ENCODE data around the gene KIAA1755.

KIAA1755 gene

DNA sequence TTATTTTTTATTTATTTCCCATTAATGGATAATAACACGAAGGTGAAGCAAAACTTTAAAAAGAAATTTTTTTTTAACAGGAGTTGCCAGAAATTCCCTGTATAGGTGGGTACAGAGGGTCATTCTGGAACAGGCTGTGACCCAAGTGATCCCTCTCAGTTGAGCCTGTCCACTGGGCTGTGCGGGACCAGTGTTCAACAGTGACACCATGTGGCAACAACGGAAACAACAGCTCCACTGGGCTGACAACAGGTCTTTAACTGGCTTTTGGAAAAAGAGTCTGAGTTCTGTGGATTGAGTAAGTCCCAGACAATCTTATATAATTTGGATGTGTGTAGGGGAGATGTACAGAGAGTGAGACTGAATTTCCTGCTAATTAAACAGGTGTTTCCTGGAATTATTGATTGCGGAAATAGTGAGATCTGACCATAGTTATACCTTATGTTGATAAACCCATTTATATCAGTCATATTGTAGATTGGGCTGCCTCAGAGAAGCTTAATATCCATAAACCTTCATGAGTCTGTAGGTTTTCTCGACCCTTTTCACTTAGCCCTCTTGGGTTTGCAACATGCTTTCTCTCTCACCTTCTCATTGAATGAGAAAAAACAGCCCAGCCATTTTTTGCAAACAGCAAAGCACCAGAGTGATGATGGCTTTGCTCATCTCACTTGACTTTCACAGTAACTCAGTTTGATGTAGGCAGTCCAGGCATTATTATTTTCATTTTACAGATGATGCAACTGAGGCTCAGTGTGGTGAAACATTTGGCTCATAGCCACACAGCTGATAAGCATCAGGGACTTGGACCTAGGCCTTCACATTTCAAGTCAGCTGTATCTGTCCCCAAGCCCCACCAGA, 17.5 kb downstream of the KIAA1755 start:
- Histone ChIP-seq H3K27me3 (ENCODE audit: control insufficient read depth in 2 of 2, insufficient read depth in 2 of 2, low read length in 2 of 2) (no peaks in the 10 kb centered on the region), H3K36me3 (ENCODE audit: control insufficient read depth in 2 of 2, insufficient read depth in 2 of 2, low read length in 2 of 2) (no peaks in the 10 kb centered on the region), H3K9ac (ENCODE audit: low read depth in 1 of 2, low read length in 2 of 2) (no peak overlapping the region), H3K4me1 (ENCODE audit: control insufficient read depth in 2 of 2, insufficient read depth in 2 of 2, low read length in 2 of 2) (no peaks in the 10 kb centered on the region), H3K27ac (ENCODE audit: low read depth in 2 of 2, low read length in 2 of 2) (no peak overlapping the region), H3K9me3 (ENCODE audit: control insufficient read depth in 2 of 2, low read length in 2 of 2) (peaks cover 11 to 14% of the 10 kb centered on the region in 2 donors), H3K4me3 (ENCODE audit: low read length in 2 of 2) (no peak overlapping the region)

DNA sequence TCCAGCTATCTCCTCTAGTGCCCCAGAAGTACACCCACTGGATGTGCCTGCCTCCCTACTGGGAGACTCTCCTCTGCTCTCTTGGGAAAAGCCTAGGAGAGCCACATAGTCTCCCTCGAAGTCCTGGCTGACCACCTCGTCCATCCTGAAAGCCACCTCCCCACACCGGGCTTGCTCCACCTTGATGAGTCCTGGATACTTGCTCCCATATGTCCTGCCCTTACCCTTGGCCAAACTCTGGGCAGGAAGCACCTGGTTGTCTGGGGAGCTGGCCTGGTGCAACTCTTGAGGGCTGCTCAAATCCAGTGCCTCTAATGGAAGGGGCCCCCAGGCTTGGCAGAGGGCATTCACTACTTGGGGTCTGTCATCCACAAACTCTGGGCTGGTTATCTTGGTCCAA, 19.3 kb downstream of the KIAA1755 start:
- no peak overlapping the region for H3K9ac ChIP-seq (ENCODE audit: low read depth in 1 of 2, low read length in 2 of 2)
- H3K36me3 ChIP-seq (ENCODE audit: control insufficient read depth in 2 of 2, insufficient read depth in 2 of 2, low read length in 2 of 2), result no peaks in the 10 kb centered on the region
- peaks cover 11 to 14% of the 10 kb centered on the region in 2 donors for H3K9me3 ChIP-seq (ENCODE audit: control insufficient read depth in 2 of 2, low read length in 2 of 2)
- no peak overlapping the region for H3K27ac ChIP-seq (ENCODE audit: low read depth in 2 of 2, low read length in 2 of 2)
- no peak overlapping the region for H3K4me3 ChIP-seq (ENCODE audit: low read length in 2 of 2)
- H3K4me1 ChIP-seq (ENCODE audit: control insufficient read depth in 2 of 2, insufficient read depth in 2 of 2, low read length in 2 of 2), result no peaks in the 10 kb centered on the region
- H3K27me3 ChIP-seq (ENCODE audit: control insufficient read depth in 2 of 2, insufficient read depth in 2 of 2, low read length in 2 of 2), result no peaks in the 10 kb centered on the region

DNA sequence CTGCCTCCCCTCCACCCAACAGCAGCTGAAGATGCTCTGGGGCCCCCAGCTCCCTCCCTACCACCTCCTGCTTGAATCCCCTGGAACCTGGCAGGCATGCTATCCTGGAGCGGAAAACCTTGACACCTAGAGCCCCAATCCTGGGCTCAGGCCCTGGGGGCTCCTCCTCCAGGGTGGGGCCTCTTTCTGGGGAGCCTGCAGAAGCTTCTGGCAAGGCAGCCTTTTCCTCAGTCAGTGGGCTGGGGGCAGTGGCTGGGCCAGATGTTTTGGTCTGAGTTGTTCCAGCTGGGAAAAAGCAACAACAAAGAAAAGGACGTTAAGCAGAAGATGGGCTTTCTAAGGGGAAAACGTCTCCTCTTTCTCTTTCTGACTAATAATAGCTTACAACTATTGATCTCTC, 21.1 kb downstream of the KIAA1755 start:
- Histone ChIP-seq H3K4me1 (ENCODE audit: control insufficient read depth in 2 of 2, insufficient read depth in 2 of 2, low read length in 2 of 2) (no peaks in the 10 kb centered on the region), H3K9ac (ENCODE audit: low read depth in 1 of 2, low read length in 2 of 2) (no peak overlapping the region), H3K4me3 (ENCODE audit: low read length in 2 of 2) (no peak overlapping the region), H3K27ac (ENCODE audit: low read depth in 2 of 2, low read length in 2 of 2) (no peak overlapping the region), H3K36me3 (ENCODE audit: control insufficient read depth in 2 of 2, insufficient read depth in 2 of 2, low read length in 2 of 2) (no peaks in the 10 kb centered on the region), H3K9me3 (ENCODE audit: control insufficient read depth in 2 of 2, low read length in 2 of 2) (peaks cover 11 to 14% of the 10 kb centered on the region in 2 donors), H3K27me3 (ENCODE audit: control insufficient read depth in 2 of 2, insufficient read depth in 2 of 2, low read length in 2 of 2) (no peaks in the 10 kb centered on the region)

DNA sequence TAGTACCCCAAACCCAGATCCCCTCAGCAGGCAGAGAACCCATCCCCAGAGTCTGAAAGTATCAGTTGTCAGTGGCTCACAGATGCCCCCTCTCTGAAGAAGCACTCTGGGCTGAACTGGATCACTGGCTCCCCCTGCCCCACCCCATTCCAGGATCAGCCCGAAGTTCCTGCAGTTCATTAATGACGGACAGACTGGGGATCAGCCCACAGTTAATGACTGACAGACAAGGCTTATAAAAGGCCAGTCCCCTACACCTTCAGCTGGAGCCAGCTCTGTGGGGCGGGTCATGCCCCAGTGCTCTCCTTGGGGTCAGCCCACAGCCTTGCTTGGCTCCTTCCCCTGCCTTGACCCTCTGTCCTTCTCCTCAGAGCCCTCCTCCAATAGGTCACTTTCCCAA, 21.7 kb downstream of the KIAA1755 start:
- no peak overlapping the region for H3K4me3 ChIP-seq (ENCODE audit: low read length in 2 of 2)
- no peaks in the 10 kb centered on the region for H3K27me3 ChIP-seq (ENCODE audit: control insufficient read depth in 2 of 2, insufficient read depth in 2 of 2, low read length in 2 of 2)
- H3K27ac ChIP-seq (ENCODE audit: low read depth in 2 of 2, low read length in 2 of 2), result no peak overlapping the region
- H3K9me3 ChIP-seq (ENCODE audit: control insufficient read depth in 2 of 2, low read length in 2 of 2), result peaks cover 11 to 14% of the 10 kb centered on the region in 2 donors
- H3K4me1 ChIP-seq (ENCODE audit: control insufficient read depth in 2 of 2, insufficient read depth in 2 of 2, low read length in 2 of 2), result no peaks in the 10 kb centered on the region
- H3K36me3 ChIP-seq (ENCODE audit: control insufficient read depth in 2 of 2, insufficient read depth in 2 of 2, low read length in 2 of 2), result no peaks in the 10 kb centered on the region
- no peak overlapping the region for H3K9ac ChIP-seq (ENCODE audit: low read depth in 1 of 2, low read length in 2 of 2)

DNA sequence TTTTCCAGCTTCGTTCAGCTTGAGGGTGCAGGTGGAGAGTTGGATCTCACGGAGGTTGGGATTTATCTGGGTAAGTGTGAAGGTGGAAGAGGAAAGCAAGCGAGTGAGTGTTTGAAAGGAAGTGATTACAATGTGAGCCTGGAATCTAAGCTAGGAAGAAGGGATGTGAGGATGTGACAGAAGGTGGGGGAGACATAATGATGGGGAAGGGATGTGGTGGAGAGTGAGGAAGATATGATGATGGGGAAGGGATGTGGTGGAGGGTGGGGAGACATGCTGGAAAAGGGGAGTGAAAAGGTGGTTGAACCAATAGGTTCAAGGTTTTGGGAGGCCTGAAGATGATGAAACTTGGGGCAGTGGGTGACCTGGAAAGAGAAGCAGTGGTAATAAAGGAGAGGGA, 23.2 kb downstream of the KIAA1755 start:
- Histone ChIP-seq H3K4me3 (ENCODE audit: low read length in 2 of 2) (no peak overlapping the region), H3K4me1 (ENCODE audit: control insufficient read depth in 2 of 2, insufficient read depth in 2 of 2, low read length in 2 of 2) (no peaks in the 10 kb centered on the region)

DNA sequence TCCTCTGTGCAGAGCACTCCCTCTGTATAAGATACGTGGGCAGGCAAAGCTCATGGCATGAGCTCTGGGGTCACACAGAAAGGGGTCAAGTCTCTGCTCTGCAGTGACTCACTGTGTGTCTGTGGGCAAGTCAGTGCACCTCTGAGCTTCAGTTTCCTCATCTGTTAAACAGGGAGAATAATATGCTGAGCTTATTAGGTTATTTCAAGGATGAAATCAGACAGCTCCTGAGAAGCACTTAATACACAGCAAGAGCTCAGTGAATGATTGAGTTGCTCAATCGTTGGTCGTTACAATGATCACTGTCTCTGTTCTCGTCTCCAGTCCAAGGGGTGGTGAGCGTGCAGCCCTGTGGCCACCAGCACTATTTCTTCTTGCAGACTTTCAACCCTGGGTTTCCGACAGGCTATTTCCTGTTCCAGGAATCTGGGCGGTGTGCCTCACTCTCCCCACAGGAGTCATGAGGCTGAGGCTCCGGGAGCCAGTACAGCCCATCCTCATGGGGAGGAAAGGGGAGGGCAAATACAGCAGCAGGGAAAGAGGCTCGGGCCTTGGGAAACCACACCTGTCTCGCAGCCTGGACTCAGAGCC, 28.9 kb downstream of the KIAA1755 start:
- Histone ChIP-seq H3K27me3 (ENCODE audit: control insufficient read depth in 2 of 2, insufficient read depth in 2 of 2, low read length in 2 of 2) (no peaks in the 10 kb centered on the region), H3K36me3 (ENCODE audit: control insufficient read depth in 2 of 2, insufficient read depth in 2 of 2, low read length in 2 of 2) (no peaks in the 10 kb centered on the region), H3K27ac (ENCODE audit: low read depth in 2 of 2, low read length in 2 of 2) (no peak overlapping the region), H3K9me3 (ENCODE audit: control insufficient read depth in 2 of 2, low read length in 2 of 2) (no peaks in the 10 kb centered on the region), H3K4me1 (ENCODE audit: control insufficient read depth in 2 of 2, insufficient read depth in 2 of 2, low read length in 2 of 2) (no peaks in the 10 kb centered on the region), H3K4me3 (ENCODE audit: low read length in 2 of 2) (no peak overlapping the region), H3K9ac (ENCODE audit: low read depth in 1 of 2, low read length in 2 of 2) (no peak overlapping the region)

More for the DNA sequence above, 23.2 kb downstream of the KIAA1755 start:
- Histone ChIP-seq H3K27me3 (ENCODE audit: control insufficient read depth in 2 of 2, insufficient read depth in 2 of 2, low read length in 2 of 2) (no peaks in the 10 kb centered on the region), H3K9me3 (ENCODE audit: control insufficient read depth in 2 of 2, low read length in 2 of 2) (peaks cover 5 to 9% of the 10 kb centered on the region in 2 donors), H3K27ac (ENCODE audit: low read depth in 2 of 2, low read length in 2 of 2) (no peak overlapping the region), H3K9ac (ENCODE audit: low read depth in 1 of 2, low read length in 2 of 2) (no peak overlapping the region), H3K36me3 (ENCODE audit: control insufficient read depth in 2 of 2, insufficient read depth in 2 of 2, low read length in 2 of 2) (no peaks in the 10 kb centered on the region)

DNA sequence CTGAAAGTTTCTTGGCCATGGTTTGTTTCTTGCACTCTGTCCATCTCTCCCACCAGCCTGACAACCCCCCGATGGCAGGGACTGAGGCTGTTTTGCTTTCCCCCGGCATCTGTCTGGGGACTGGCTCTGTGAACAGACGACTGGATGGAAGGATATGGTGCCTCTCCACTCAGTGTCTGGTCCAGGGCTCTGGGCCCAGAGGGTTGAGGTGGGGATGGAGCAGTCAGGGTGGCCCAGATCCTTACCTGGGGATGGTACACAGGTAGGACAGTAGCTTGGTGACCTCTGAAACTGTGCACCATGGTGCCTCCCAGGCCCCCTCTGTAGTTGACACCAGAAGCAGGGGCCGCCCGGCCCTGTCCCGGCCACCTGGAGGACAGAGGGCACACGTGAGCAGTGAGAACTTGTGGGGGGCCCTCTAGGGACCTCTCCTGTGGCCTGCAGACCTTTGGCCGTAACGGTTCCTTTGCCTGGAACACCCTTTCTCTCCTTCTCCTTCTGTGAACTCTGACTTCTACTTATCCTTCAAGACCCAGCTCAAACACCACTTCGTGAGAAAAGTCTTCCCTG, 29.5 kb downstream of the KIAA1755 start:
- H3K36me3 ChIP-seq (ENCODE audit: control insufficient read depth in 2 of 2, insufficient read depth in 2 of 2, low read length in 2 of 2), result no peaks in the 10 kb centered on the region
- H3K9me3 ChIP-seq (ENCODE audit: control insufficient read depth in 2 of 2, low read length in 2 of 2), result no peaks in the 10 kb centered on the region
- no peak overlapping the region for H3K27ac ChIP-seq (ENCODE audit: low read depth in 2 of 2, low read length in 2 of 2)
- no peaks in the 10 kb centered on the region for H3K27me3 ChIP-seq (ENCODE audit: control insufficient read depth in 2 of 2, insufficient read depth in 2 of 2, low read length in 2 of 2)
- H3K4me1 ChIP-seq (ENCODE audit: control insufficient read depth in 2 of 2, insufficient read depth in 2 of 2, low read length in 2 of 2), result no peaks in the 10 kb centered on the region
- no peak overlapping the region for H3K9ac ChIP-seq (ENCODE audit: low read depth in 1 of 2, low read length in 2 of 2)
- no peak overlapping the region for H3K4me3 ChIP-seq (ENCODE audit: low read length in 2 of 2)

DNA sequence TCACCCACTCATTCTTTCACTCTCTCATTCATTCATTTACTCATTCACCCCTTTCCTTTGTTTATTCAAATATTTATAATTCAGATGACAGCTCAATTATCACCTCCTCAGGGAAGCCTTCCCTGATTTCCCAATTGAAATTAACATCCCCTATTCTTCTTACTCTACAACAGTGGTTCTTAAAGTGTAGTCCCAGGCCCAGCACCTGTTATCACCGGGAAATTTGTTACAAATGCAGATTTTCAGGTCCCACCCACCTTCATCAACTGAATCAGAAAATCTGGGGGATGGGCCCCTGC, 30.3 kb downstream of the KIAA1755 start:
- Histone ChIP-seq H3K4me3 (ENCODE audit: low read length in 2 of 2) (no peak overlapping the region), H3K9me3 (ENCODE audit: control insufficient read depth in 2 of 2, low read length in 2 of 2) (no peaks in the 10 kb centered on the region), H3K9ac (ENCODE audit: low read depth in 1 of 2, low read length in 2 of 2) (no peak overlapping the region), H3K27ac (ENCODE audit: low read depth in 2 of 2, low read length in 2 of 2) (no peak overlapping the region), H3K4me1 (ENCODE audit: control insufficient read depth in 2 of 2, insufficient read depth in 2 of 2, low read length in 2 of 2) (no peaks in the 10 kb centered on the region), H3K27me3 (ENCODE audit: control insufficient read depth in 2 of 2, insufficient read depth in 2 of 2, low read length in 2 of 2) (no peaks in the 10 kb centered on the region), H3K36me3 (ENCODE audit: control insufficient read depth in 2 of 2, insufficient read depth in 2 of 2, low read length in 2 of 2) (no peaks in the 10 kb centered on the region)

DNA sequence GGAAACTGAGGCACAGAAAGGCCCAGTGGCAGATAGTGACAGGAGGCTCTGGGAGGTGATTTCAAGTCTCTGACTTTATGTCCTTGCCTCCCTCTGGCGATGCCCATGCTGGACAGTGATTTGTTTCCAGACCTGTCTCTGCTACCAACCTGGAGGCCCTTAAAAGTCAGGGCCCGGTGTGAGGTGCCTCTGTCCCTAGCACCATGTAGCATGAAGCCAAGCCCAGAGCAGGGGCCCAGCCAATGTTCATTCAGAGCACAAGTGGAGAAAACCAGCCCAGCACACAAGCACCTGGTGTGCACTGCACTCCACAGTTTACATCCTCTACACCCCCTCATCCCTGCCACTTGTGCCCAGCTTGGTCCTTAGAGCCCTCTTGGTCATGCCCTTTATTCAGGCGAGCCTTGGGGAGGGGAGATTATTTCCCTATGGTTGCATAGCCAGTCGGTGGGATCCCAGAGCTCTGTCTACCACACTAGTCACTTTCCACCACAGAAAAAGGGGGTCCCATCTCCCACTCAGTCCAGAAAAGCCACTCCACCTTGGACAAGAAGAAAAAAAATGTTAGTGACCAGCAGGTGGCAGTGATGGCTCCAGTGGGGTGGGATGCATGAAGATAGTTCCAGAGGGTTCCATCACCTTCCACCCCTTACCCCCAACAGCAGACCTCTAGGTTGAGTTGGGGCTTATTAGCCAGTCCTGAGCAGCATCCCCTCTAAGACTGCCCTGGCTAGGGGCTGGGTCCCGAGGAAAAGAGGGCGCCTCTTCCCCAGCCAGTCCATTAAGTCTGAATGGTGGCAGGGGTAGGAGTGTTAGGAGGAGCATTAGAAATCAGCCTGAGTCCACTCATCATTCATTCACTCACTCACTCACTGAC, 30.9 kb downstream of the KIAA1755 start:
- Histone ChIP-seq H3K9ac (ENCODE audit: low read depth in 1 of 2, low read length in 2 of 2) (no peak overlapping the region), H3K27ac (ENCODE audit: low read depth in 2 of 2, low read length in 2 of 2) (no peak overlapping the region), H3K36me3 (ENCODE audit: control insufficient read depth in 2 of 2, insufficient read depth in 2 of 2, low read length in 2 of 2) (no peaks in the 10 kb centered on the region), H3K27me3 (ENCODE audit: control insufficient read depth in 2 of 2, insufficient read depth in 2 of 2, low read length in 2 of 2) (no peaks in the 10 kb centered on the region), H3K4me1 (ENCODE audit: control insufficient read depth in 2 of 2, insufficient read depth in 2 of 2, low read length in 2 of 2) (no peaks in the 10 kb centered on the region), H3K4me3 (ENCODE audit: low read length in 2 of 2) (no peak overlapping the region), H3K9me3 (ENCODE audit: control insufficient read depth in 2 of 2, low read length in 2 of 2) (no peaks in the 10 kb centered on the region)

DNA sequence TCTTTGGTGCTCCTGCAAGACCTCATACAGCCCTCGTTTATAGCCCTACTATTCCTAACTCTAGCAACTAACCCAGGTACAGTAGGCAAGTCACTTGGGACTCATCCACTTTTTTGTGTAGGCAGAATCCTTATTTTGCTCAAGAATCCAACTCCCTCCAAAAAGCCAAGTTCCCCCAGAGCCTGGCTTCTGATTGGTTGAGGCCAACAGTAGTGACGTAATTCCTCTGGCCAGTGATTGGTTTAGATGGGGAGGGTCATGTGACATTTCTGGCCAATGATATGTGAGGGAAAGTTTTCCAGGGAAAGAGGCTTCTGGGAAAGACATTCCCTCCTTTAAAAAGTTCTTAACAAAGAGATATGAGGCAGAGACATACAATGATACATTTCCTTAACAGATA, 32.1 kb downstream of the KIAA1755 start:
- no peak overlapping the region for H3K4me3 ChIP-seq (ENCODE audit: low read length in 2 of 2)
- no peaks in the 10 kb centered on the region for H3K9me3 ChIP-seq (ENCODE audit: control insufficient read depth in 2 of 2, low read length in 2 of 2)
- H3K36me3 ChIP-seq (ENCODE audit: control insufficient read depth in 2 of 2, insufficient read depth in 2 of 2, low read length in 2 of 2), result no peaks in the 10 kb centered on the region
- no peak overlapping the region for H3K27ac ChIP-seq (ENCODE audit: low read depth in 2 of 2, low read length in 2 of 2)
- no peaks in the 10 kb centered on the region for H3K27me3 ChIP-seq (ENCODE audit: control insufficient read depth in 2 of 2, insufficient read depth in 2 of 2, low read length in 2 of 2)
- no peak overlapping the region for H3K9ac ChIP-seq (ENCODE audit: low read depth in 1 of 2, low read length in 2 of 2)
- H3K4me1 ChIP-seq (ENCODE audit: control insufficient read depth in 2 of 2, insufficient read depth in 2 of 2, low read length in 2 of 2), result no peaks in the 10 kb centered on the region

Measured in mucosa of rectum (tissue), 2 donors.